Germinal center (tissue), 1 donor: Measurements from ENCODE around the gene MAP2K2.

Experiments
- DNase-seq: peaks from one replicate; pipeline ENCODE4 v3.0.0; 2012; ENCODE audit warnings: mixed read lengths, low spot score

Gene MAP2K2

GRCh38 chr19:4043966-4044715, 79.8 kb downstream of the MAP2K2 start:
- DNase-seq, result no peak

GRCh38 chr19:4043401-4043800, 80.5 kb downstream of the MAP2K2 start:
- DNase-seq, result no peak

GRCh38 chr19:4042731-4043082, 81.2 kb downstream of the MAP2K2 start:
- DNase-seq, result no peak

- no peak for DNase-seq
These were observed 81.7 kb downstream of the MAP2K2 start for GRCh38 chr19:4042064-4042730.
